GM10266 (cell line): ENCODE data around the gene SLC25A20.
A peak's percentile ranks its signal among the peaks of the same experiment; 100 is the strongest.
"Not testable (repeated sequence)": the region's sequence is repeated elsewhere in the genome, so short reads cannot be mapped to it uniquely, and the experiment has no call there.

Experiments used
- DNase-seq: peaks from one replicate; pipeline ENCODE4 v3.0.0; 2012; ENCODE audit errors: extremely low spot score
- CTCF ChIP-seq: IDR thresholded peaks from 2 replicates; pipeline ENCODE4 v1.5.1; 2012; ENCODE audit warnings: mild to moderate bottlenecking, low read depth; ENCODE audit not compliant: control insufficient read depth, insufficient read depth; ENCODE audit errors: missing control alignments

The SLC25A20 gene

GRCh38 chr3:48926425-48927392 is 28.0 kb upstream of the SLC25A20 start:
- no peak for TF ChIP-seq CTCF
- no peak for DNase-seq

- TF ChIP-seq CTCF, result no peak
- peak; percentile 80 for DNase-seq
Observed at GRCh38 chr3:48919215-48920138, 20.8 kb upstream of the SLC25A20 start.

DNA sequence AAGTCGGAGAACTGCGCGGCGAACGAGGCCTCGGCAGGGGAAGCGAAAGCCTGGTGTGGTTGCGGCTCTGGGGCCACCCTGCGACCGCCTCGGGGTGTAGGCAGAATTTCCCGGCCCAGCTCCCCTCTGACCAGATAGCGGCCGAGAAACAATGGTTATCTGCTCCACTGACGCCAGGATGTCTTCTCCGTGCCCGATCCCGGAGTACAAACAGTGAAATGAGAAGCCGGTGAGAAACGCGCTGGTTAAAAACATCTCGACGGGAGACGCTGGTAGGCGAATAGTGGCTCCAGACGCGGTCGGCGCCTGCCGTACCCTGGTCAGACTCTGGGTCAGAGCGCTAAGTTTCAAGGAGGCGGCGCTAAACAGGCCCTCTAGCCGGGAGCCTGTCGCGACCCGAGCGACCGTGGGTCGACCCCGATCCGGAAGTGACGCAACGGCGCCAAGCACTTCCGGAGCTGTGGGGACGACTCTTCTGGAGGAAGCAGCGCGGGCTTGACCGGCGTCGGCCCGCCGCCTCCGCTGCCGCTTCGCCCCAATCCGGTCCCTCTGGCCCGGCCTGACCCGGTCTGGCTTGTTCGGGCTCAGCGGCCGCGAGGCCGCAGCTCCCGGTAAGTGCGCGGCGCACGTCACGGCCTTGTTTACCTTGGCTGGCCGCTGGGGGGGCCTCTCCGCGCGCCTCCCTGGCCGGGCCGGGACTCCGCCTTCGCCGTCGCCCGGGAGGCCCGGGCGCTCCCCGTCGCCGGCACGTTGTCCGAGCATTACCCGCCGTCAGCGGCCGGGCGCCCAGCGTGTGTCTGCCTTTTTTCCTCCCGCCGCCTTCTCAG is 19.9 kb upstream of the SLC25A20 start, which contains the start of gene ARIH2:
Gene ARIH2 (plus strand): TSS at position 455 of the 827 bp plus-strand sequence. CDS start 8,717 bp downstream, outside the sequence.
- peak; percentile 94 for DNase-seq
- TF ChIP-seq CTCF, result peak; percentile 51

GRCh38 chr3:48915296-48915695 is 16.6 kb upstream of the SLC25A20 start:
- no peak for DNase-seq

GRCh38 chr3:48907026-48907425 is 8.3 kb upstream of the SLC25A20 start:
- not testable (repeated sequence) for DNase-seq

More at GRCh38 chr3:48915296-48915695, 16.6 kb upstream of the SLC25A20 start:
- TF ChIP-seq CTCF, result no peak

DNA sequence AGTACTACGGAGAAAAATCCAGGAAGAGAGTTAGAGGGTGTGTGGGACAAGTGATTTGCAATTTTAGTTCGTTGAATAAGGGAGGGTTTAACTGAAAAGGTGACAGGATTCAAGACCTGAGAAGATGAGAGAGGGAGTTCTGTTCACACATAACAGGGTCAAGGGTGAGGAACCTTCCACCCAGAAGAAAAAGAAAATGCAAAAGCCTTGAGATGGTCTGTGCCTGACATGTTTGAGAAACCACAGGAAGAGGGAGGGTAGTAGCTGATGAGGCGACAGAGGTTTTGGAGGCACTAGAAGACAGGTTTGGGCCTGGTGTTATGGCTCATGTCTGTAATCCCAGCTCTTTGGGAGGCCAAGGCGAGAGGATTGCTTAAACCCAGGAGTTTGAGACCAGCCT is 591 bp upstream of the SLC25A20 start:
- TF ChIP-seq CTCF, result no peak
- peak; percentile 19 for DNase-seq
